ENCODE measurements around the gene SSTR3.

DNA sequence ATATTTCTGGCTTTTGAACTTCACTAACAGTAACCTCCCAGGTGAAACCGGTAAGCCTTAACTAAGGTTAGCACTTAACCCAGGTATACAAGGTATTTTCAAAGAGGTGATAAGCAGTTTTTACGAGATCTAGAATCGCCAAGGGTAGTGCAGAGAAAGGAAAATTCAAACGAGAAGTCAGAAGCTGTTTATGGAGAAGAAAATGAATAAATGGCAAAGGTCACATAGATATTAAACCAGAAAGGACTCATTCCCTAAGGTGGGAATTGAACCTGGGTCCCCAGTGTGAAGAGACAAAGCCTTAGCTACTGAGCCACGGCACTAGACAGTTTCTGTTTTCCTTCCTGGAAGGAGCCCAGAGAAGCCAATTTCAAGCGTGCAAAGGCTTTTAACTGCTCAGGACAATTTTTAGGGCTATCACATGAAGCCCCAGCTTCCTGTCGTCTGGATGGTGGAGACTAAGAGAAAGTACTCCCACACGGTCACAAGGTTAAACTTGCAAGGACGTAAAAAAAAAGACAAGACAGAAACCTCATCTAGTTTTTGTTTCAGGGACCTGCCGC lies 18.6 kb downstream of the SSTR3 start:
- no peak for TF ChIP-seq CTCF (IDR thresholded peaks at IDR 0.05; ENCODE audit: low read depth, low read length)
- TF ChIP-seq EZH2phosphoT487 (IDR thresholded peaks at IDR 0.05; ENCODE audit: low read depth) = no peak

Measured in OCI-LY3 (cell line).